Left renal pelvis (tissue), 4 donors: ENCODE data around the gene EDRF1. TPM values are rescaled to one million over a fixed set of nuclear protein-coding genes. Genes with fewer than 3 reads are reported as not detected.

ENCODE experiments used
- polyA plus RNA-seq, 4 donors: library from polyadenylated mRNA; unstranded; fragments of 120-200 nt; gene quantifications; one replicate each; pipeline ENCODE4 v1.2.1, GENCODE V29; 2013; ENCODE audit not compliant: insufficient read length in 4 of 4

EDRF1 gene
- polyA plus RNA-seq, 4 donors = 33.8 to 47.7 (median 36.1) TPM

Other genes with a start within 250 kb of the EDRF1 start
- gene TEX36, start 36.5 kb upstream of the EDRF1 start, polyA plus RNA-seq = not detected
- under 1 TPM; 0.24 to 0.49 (median 0.36) TPM for gene MMP21, start 56.1 kb downstream of the EDRF1 start, polyA plus RNA-seq
- gene UROS, start 103.5 kb downstream of the EDRF1 start, polyA plus RNA-seq = 10 to 100 TPM; 44.4 to 63.2 (median 58.4) TPM
- 100 to 1,000 TPM in 1 of 4 donors, 10 to 100 TPM in 3; 67.5 to 113 (median 90.5) TPM for gene BCCIP, start 103.8 kb downstream of the EDRF1 start, polyA plus RNA-seq
- gene DHX32, start 161.6 kb downstream of the EDRF1 start, polyA plus RNA-seq = 10 to 100 TPM; 15.8 to 26.8 (median 22.5) TPM
- gene FANK1, start 176.9 kb downstream of the EDRF1 start, polyA plus RNA-seq = 10 to 100 TPM in 1 of 4 donors, 1 to 10 TPM in 3; 2.5 to 11.4 (median 8.3) TPM